H9 (cell line): ENCODE data around the gene CAPN9. TPM values are rescaled to one million over a fixed set of nuclear protein-coding genes. Genes with fewer than 3 reads are reported as not detected.

Experiments
- DNase-seq: peaks from one replicate; pipeline ENCODE4 v3.0.0-alpha.2; 2017
- H2AFZ ChIP-seq: one replicate; pipeline ENCODE4 v1.6.1; 2013; ENCODE audit warnings: mild to moderate bottlenecking, low read length, control low read depth, moderate library complexity
- H2AK5ac ChIP-seq: 2 replicates; pipeline ENCODE4 v1.6.1; 2013; ENCODE audit warnings: low read length, control low read depth, mixed read lengths; ENCODE audit not compliant: insufficient read length
- H2BK120ac ChIP-seq: one replicate; pipeline ENCODE4 v1.6.1; 2013; ENCODE audit warnings: low read depth, mild to moderate bottlenecking, low read length, control low read depth, inconsistent platforms; ENCODE audit not compliant: poor library complexity, severe bottlenecking
- H2BK12ac ChIP-seq: 2 replicates; pipeline ENCODE4 v1.6.1; 2013; ENCODE audit warnings: low read length, control low read depth, mixed read lengths, low read depth; ENCODE audit not compliant: insufficient read length
- H2BK15ac ChIP-seq: 2 replicates; pipeline ENCODE4 v1.6.1; 2013; ENCODE audit warnings: low read depth, low read length, control low read depth
- H2BK20ac ChIP-seq: one replicate; pipeline ENCODE4 v1.6.1; 2013; ENCODE audit warnings: low read depth, mild to moderate bottlenecking, low read length, control low read depth, inconsistent platforms; ENCODE audit not compliant: poor library complexity, severe bottlenecking
- H2BK5ac ChIP-seq: 2 replicates; pipeline ENCODE4 v1.6.1; 2013; ENCODE audit warnings: low read length, control low read depth, mixed read lengths; ENCODE audit not compliant: insufficient read length
- H3K14ac ChIP-seq: 2 replicates; pipeline ENCODE4 v1.6.1; 2013; ENCODE audit warnings: low read length, control low read depth; ENCODE audit not compliant: insufficient read depth
- H3K18ac ChIP-seq: 2 replicates; pipeline ENCODE4 v1.6.1; 2013; ENCODE audit warnings: low read depth, mild to moderate bottlenecking, mixed read lengths, low read length, control low read depth; ENCODE audit not compliant: insufficient read length
- H3K23ac ChIP-seq: 2 replicates; pipeline ENCODE4 v1.6.1; 2013; ENCODE audit warnings: low read length, control low read depth, mixed read lengths, low read depth; ENCODE audit not compliant: insufficient read length
- H3K23me2 ChIP-seq: 2 replicates; pipeline ENCODE4 v1.6.1; 2013; ENCODE audit warnings: low read depth, mild to moderate bottlenecking, mixed read lengths, low read length, control low read depth; ENCODE audit not compliant: insufficient read length, poor library complexity, severe bottlenecking
- H3K27ac ChIP-seq: 2 replicates; pipeline ENCODE4 v1.5.1; 2013; ENCODE audit warnings: low read length, control low read depth, mixed read lengths, low read depth; ENCODE audit not compliant: insufficient read length
- H3K27me3 ChIP-seq: 2 replicates; pipeline ENCODE4 v1.6.1; 2013; ENCODE audit warnings: low read length, control low read depth, inconsistent platforms; ENCODE audit not compliant: insufficient read depth
- H3K4ac ChIP-seq: 2 replicates; pipeline ENCODE4 v1.6.1; 2013; ENCODE audit warnings: low read depth, mild to moderate bottlenecking, control low read depth, inconsistent platforms, low read length, moderate library complexity
- H3K4me1 ChIP-seq: 2 replicates; pipeline ENCODE4 v1.6.1; 2013; ENCODE audit warnings: low read length, control low read depth, inconsistent platforms; ENCODE audit not compliant: insufficient read depth
- H3K4me2 ChIP-seq: 2 replicates; pipeline ENCODE4 v1.6.1; 2013; ENCODE audit warnings: low read length, control low read depth, mixed read lengths; ENCODE audit not compliant: insufficient read length, insufficient read depth
- H3K56ac ChIP-seq: 2 replicates; pipeline ENCODE4 v1.6.1; 2013; ENCODE audit warnings: low read depth, mild to moderate bottlenecking, mixed read lengths, low read length, control low read depth; ENCODE audit not compliant: insufficient read length
- H3K79me1 ChIP-seq: 2 replicates; pipeline ENCODE4 v1.6.1; 2013; ENCODE audit warnings: low read depth, mild to moderate bottlenecking, moderate library complexity, low read length, control low read depth, inconsistent platforms; ENCODE audit not compliant: insufficient read depth, poor library complexity, severe bottlenecking
- H3K79me2 ChIP-seq: 2 replicates; pipeline ENCODE4 v1.6.1; 2013; ENCODE audit warnings: low read length, control low read depth, inconsistent platforms; ENCODE audit not compliant: insufficient read depth
- H3K9ac ChIP-seq: 2 replicates; pipeline ENCODE4 v1.6.1; 2013; ENCODE audit warnings: low read length, control low read depth, mixed read lengths; ENCODE audit not compliant: insufficient read length; ENCODE audit errors: extremely low read depth
- H3K9me3 ChIP-seq: one replicate; pipeline ENCODE4 v1.6.1; 2013; ENCODE audit warnings: low read depth, low read length, inconsistent platforms; ENCODE audit not compliant: control insufficient read depth
- H3T11ph ChIP-seq: one replicate; pipeline ENCODE4 v1.6.1; 2013; ENCODE audit warnings: mild to moderate bottlenecking, low read length, control low read depth, inconsistent platforms
- H4K20me1 ChIP-seq: one replicate; pipeline ENCODE4 v1.6.1; 2013; ENCODE audit not compliant: control insufficient read depth, insufficient read length, insufficient read depth
- H4K5ac ChIP-seq: 2 replicates; pipeline ENCODE4 v1.6.1; 2013; ENCODE audit warnings: low read depth, mild to moderate bottlenecking, mixed read lengths, low read length, control low read depth; ENCODE audit not compliant: insufficient read length
- H4K8ac ChIP-seq: replicated peaks from 2 replicates; pipeline ENCODE4 v1.6.1; 2013; ENCODE audit warnings: low read length, control low read depth, mixed read lengths, low read depth; ENCODE audit not compliant: insufficient read length
- H4K91ac ChIP-seq: 2 replicates; pipeline ENCODE4 v1.6.1; 2013; ENCODE audit warnings: low read depth, mild to moderate bottlenecking, moderate library complexity, mixed read lengths, low read length, control low read depth; ENCODE audit not compliant: insufficient read length
- H3K27ac Mint-ChIP-seq, 3 experiments: 2 replicates in 2 of 3; 3 replicates in 1 of 3; pipeline ENCODE4 v1.8.0; 2020 to 2021; ENCODE audit warnings: mixed read lengths in 3 of 3, mild to moderate bottlenecking in 1 of 3, moderate library complexity in 1 of 3
- H3K27me3 Mint-ChIP-seq: 2 replicates; pipeline ENCODE4 v1.8.0; 2021; ENCODE audit warnings: low read depth, mild to moderate bottlenecking, moderate library complexity, mixed read lengths
- H3K36me3 Mint-ChIP-seq, 3 experiments: 2 replicates in 2 of 3; 3 replicates in 1 of 3; pipeline ENCODE4 v1.8.0; 2020 to 2021; ENCODE audit warnings: low read depth in 3 of 3, mixed read lengths in 3 of 3; ENCODE audit not compliant: insufficient read depth in 1 of 3
- H3K4me1 Mint-ChIP-seq, 2 experiments: 2 replicates each; pipeline ENCODE4 v1.8.0; 2020; ENCODE audit warnings: mixed read lengths in 2 of 2
- H3K4me3 Mint-ChIP-seq, 2 experiments: 2 replicates in 1 of 2; 3 replicates in 1 of 2; pipeline ENCODE4 v1.8.0; 2020 to 2021; ENCODE audit warnings: mild to moderate bottlenecking in 2 of 2, mixed read lengths in 2 of 2, moderate library complexity in 1 of 2
- H3K9me3 Mint-ChIP-seq, 2 experiments: 2 replicates in 1 of 2; 3 replicates in 1 of 2; pipeline ENCODE4 v1.8.0; 2020; ENCODE audit warnings: mild to moderate bottlenecking in 2 of 2, mixed read lengths in 2 of 2, moderate library complexity in 1 of 2
- CTCF ChIP-seq: fragments of 200-600 bp; sonication (generic); conservative IDR thresholded peaks from 3 replicates; pipeline ENCODE4 v1.8.0; 2021; ENCODE audit warnings: antibody characterized with exemption, mild to moderate bottlenecking
- WGBS: extraction: QIAGEN DNeasy Blood & Tissue Kit; methylation state at CpG from one replicate; pipeline ENCODE4 v1.1.7; 2013; ENCODE audit warnings: missing lambda C conversion rate, low lambda C conversion rate, mixed read lengths; ENCODE audit not compliant: insufficient read length; ENCODE audit errors: extremely low coverage; 5-methylcytosine and 5-hydroxymethylcytosine counted together
- total RNA-seq: library from RNA; stranded (reverse); gene quantifications from 2 replicates; pipeline ENCODE4 v1.2.1, GENCODE V29; 2021

The CAPN9 gene
- total RNA-seq, 1 experiment from 2014 or later = 0.22 TPM

- H3T11ph ChIP-seq = no peak overlapping the region
- H4K20me1 ChIP-seq = no peaks in the 10 kb centered on the region
- H4K91ac ChIP-seq = no peak overlapping the region
- Mint-ChIP-seq H3K27me3 (peaks cover 49% of the 10 kb centered on the region), H3K9me3 (no peaks in the 10 kb centered on the region; a peak in 1 of 5 replicates), H3K4me3 (no peak overlapping the region), H3K27ac (no peak overlapping the region), H3K4me1 (no peaks in the 10 kb centered on the region), H3K36me3 (no peaks in the 10 kb centered on the region)
- no peak overlapping the region for H2BK120ac ChIP-seq
- no peak for TF ChIP-seq CTCF
- no peak overlapping the region for H3K27ac ChIP-seq
- no peak overlapping the region for H3K56ac ChIP-seq
- no peak overlapping the region for H2BK12ac ChIP-seq
- WGBS = no CpG with 5 or more reads among the region's 5 CpGs
- no peak overlapping the region for H3K9ac ChIP-seq
- no peak overlapping the region for H4K8ac ChIP-seq
- H3K23ac ChIP-seq = no peak overlapping the region
- H3K14ac ChIP-seq = no peak overlapping the region
- no peak overlapping the region for H2AFZ ChIP-seq
- no peak overlapping the region for H2AK5ac ChIP-seq
- no peak overlapping the region for H2BK15ac ChIP-seq
- no peak for DNase-seq
- no peaks in the 10 kb centered on the region for H3K23me2 ChIP-seq
- H2BK5ac ChIP-seq = no peak overlapping the region
- no peak overlapping the region for H2BK20ac ChIP-seq
- H3K18ac ChIP-seq = no peak overlapping the region
- no peaks in the 10 kb centered on the region for H3K4me1 ChIP-seq
- H3K4me2 ChIP-seq = no peak overlapping the region
- H4K5ac ChIP-seq = no peak overlapping the region
- no peaks in the 10 kb centered on the region for H3K79me1 ChIP-seq
- no peaks in the 10 kb centered on the region for H3K27me3 ChIP-seq
- no peaks in the 10 kb centered on the region for H3K9me3 ChIP-seq
- H3K4ac ChIP-seq = no peak overlapping the region
- H3K79me2 ChIP-seq = no peaks in the 10 kb centered on the region
These were observed 80.6 kb downstream of the CAPN9 start for GRCh38 chr1:230827801-230828200.
